Breast epithelium (tissue), 4 donors: ENCODE results near the gene KRT6A. TPM values are rescaled to one million over a fixed set of nuclear protein-coding genes. Genes with fewer than 3 reads are reported as not detected.

Experiments
- DNase-seq, 2 donors: peaks; one replicate each; pipeline ENCODE4 v3.0.0-alpha.2; 2019; ENCODE audit warnings: low spot score in 2 of 2
- H3K27ac ChIP-seq, 2 donors: fragments of 200-600 bp; sonication (generic) in 1 of 2; one replicate each; pipeline ENCODE4 v1.5.1; 2016 to 2019; ENCODE audit warnings: mild to moderate bottlenecking in 1 of 2
- H3K27me3 ChIP-seq, 2 donors: fragments of 200-600 bp; sonication (generic) in 1 of 2; one replicate each; pipeline versions ENCODE4 v1.5.1 to v1.6.0; 2017 to 2019; ENCODE audit warnings: control low read depth in 1 of 2, mild to moderate bottlenecking in 1 of 2
- H3K36me3 ChIP-seq: fragments of 200-600 bp; one replicate; pipeline ENCODE4 v1.5.1; 2019
- H3K4me1 ChIP-seq, 2 donors: fragments of 200-600 bp; sonication (generic); one replicate each; pipeline ENCODE4 v1.5.1; 2016 to 2019; ENCODE audit warnings: control low read depth in 1 of 2
- H3K4me3 ChIP-seq, 3 donors: fragments of 200-600 bp; sonication (generic); 1 replicate in 2 of 3; 2 replicates in 1 of 3; pipeline ENCODE4 v1.5.1; 2016 to 2019; ENCODE audit warnings: mild to moderate bottlenecking in 3 of 3, moderate library complexity in 2 of 3
- H3K9me3 ChIP-seq, 2 donors: fragments of 200-600 bp; sonication (generic) in 1 of 2; one replicate each; pipeline ENCODE4 v1.5.1; 2016 to 2019; ENCODE audit warnings: control low read depth in 1 of 2
- POLR2A ChIP-seq: fragments of 450-650 bp; IDR thresholded peaks from one replicate; pipeline ENCODE4 v1.6.1; 2016; ENCODE audit warnings: antibody characterized with exemption, mild to moderate bottlenecking, moderate library complexity
- POLR2AphosphoS5 ChIP-seq, 3 donors: sonication (generic); formaldehyde crosslinking; IDR thresholded peaks; one replicate each; pipeline ENCODE4 v1.6.1; 2017; ENCODE audit warnings: antibody characterized with exemption in 3 of 3
- intact Hi-C: fragments of 100-400 bp; cut with DNase I; formaldehyde crosslinking; loops from one replicate; pipeline ENCODE4 v1.15.1; 2023; ENCODE audit warnings: low total_unique reads
- total RNA-seq, 3 donors: library from RNA; depleted of rRNA; stranded (reverse); fragments of >200 nt; gene quantifications; one replicate each; pipeline ENCODE4 v1.1.0, GENCODE V29; 2016
- TF ChIP-seq, protein P1 (sequence below), 3 donors: fragments of 450-650 bp; IDR thresholded peaks; one replicate each; pipeline ENCODE4 v1.5.1; 2016 to 2017; ENCODE audit warnings: antibody characterized with exemption in 3 of 3, mild to moderate bottlenecking in 3 of 3, moderate library complexity in 3 of 3

Gene KRT6A
- total RNA-seq, 3 donors from 2014 or later, result 0.33 to 3.1 TPM; not detected in 1

DNA sequence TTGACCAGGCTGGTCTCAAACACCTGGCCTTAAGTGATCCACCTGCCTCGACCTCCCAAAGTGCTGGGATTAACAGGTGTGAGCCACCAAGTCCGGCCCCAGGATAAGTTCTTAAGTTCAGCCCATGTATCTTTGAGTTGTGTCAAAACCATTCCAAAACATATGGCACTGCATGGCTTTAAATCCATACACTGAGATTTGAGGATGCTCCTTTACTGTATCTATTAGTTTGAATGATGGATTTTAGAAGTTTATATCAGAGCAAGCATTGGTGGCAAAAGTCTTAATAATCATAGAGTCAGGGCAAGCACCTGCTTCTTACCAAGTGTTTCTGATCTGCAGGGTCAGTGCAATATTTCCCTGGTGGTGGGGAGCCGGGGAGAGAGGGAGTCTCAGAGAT lies 47.2 kb downstream of the KRT6A start:
- H3K36me3 ChIP-seq, result no peaks in the 10 kb centered on the region
- no peak overlapping the region for H3K27ac ChIP-seq
- TF ChIP-seq, protein P1, sequence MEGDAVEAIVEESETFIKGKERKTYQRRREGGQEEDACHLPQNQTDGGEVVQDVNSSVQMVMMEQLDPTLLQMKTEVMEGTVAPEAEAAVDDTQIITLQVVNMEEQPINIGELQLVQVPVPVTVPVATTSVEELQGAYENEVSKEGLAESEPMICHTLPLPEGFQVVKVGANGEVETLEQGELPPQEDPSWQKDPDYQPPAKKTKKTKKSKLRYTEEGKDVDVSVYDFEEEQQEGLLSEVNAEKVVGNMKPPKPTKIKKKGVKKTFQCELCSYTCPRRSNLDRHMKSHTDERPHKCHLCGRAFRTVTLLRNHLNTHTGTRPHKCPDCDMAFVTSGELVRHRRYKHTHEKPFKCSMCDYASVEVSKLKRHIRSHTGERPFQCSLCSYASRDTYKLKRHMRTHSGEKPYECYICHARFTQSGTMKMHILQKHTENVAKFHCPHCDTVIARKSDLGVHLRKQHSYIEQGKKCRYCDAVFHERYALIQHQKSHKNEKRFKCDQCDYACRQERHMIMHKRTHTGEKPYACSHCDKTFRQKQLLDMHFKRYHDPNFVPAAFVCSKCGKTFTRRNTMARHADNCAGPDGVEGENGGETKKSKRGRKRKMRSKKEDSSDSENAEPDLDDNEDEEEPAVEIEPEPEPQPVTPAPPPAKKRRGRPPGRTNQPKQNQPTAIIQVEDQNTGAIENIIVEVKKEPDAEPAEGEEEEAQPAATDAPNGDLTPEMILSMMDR (IDR thresholded peaks at IDR 0.05), result no peak
- no peak for DNase-seq
- no peak overlapping the region for H3K4me3 ChIP-seq
- no peaks in the 10 kb centered on the region for H3K9me3 ChIP-seq
- no peaks in the 10 kb centered on the region for H3K4me1 ChIP-seq
- intact Hi-C loops, result no loop called here
- no peaks in the 10 kb centered on the region for H3K27me3 ChIP-seq

DNA sequence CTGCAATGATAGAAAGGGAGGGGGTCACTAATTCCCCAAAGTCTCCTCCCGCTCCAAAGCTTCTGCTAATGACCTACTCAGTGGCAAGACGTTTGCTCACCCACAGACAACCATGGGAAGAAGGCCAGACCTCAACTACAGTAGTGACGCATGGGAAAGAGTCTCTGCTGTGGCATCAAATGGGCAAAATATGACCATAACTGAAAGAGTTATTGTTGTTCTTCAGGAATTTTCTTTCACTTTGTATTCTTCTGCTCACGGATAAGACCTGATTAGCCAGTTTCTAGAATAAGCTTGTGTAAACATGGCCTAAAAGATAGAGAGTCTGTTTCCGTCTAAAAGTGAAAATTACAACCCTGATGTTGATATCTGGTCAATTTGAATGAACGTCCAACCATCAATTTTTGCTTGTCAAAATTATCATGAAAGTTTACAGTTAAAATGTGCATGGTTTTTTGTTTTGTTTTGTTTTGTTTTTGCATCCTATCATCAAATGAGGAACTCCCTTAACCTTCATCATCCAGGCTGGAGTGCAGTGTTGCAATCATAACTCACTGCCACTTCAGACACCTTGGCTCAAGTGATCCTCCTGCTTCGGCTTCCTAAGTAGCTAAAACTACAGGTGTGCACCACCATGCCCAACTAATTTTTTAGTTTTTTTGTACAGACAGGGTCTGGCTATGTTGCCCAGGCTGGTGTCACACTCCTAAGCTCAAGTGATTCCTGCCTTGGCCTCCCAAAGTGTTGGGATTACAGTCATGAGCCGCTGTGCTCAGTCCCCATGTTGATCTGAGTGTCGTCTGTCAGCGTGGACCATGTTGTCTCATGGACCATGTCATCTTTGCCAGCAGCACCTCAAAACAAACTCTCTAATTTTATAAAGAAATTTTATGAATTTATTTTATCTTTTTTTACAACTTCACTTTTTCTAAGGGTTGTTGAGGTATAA lies 48.1 kb downstream of the KRT6A start:
- DNase-seq, result no peak
- TF ChIP-seq, protein P1 (IDR thresholded peaks at IDR 0.05), result no peak
- TF ChIP-seq POLR2AphosphoS5 (IDR thresholded peaks at IDR 0.05) (no peak), POLR2A (no peak)
- intact Hi-C loops, result no loop called here

DNA sequence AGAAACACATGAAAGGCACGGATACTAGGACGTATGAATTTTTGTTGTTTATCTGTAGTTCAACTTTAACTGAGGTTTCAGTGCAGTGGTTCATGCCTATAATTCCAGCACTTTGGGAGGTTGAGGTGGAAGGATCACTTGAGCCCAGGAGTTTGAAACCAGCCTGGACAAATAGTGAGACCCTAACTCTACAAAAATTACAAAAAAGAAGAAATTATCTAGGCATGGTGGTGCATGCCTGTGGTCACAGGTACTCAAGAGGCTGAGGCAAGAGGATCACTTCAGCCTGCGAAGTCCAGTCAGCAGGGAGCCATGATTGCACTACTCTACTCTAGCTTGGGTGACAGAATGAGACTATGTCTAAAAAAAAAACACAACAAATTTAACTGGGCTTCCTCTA lies 49.1 kb downstream of the KRT6A start:
- Histone ChIP-seq H3K4me1 (no peaks in the 10 kb centered on the region), H3K27ac (peak overlapping the region; percentile 58 to 71), H3K36me3 (no peaks in the 10 kb centered on the region), H3K27me3 (no peaks in the 10 kb centered on the region), H3K4me3 (no peak overlapping the region), H3K9me3 (no peaks in the 10 kb centered on the region)
- no peak for TF ChIP-seq POLR2A
- TF ChIP-seq, protein P1 (IDR thresholded peaks at IDR 0.05), result no peak
- no peak for TF ChIP-seq POLR2AphosphoS5 (IDR thresholded peaks at IDR 0.05)
- DNase-seq, result no peak
- intact Hi-C loops, result no loop called here

More for the DNA sequence above, 48.1 kb downstream of the KRT6A start:
- H3K4me1 ChIP-seq, result no peaks in the 10 kb centered on the region
- no peaks in the 10 kb centered on the region for H3K27me3 ChIP-seq
- no peaks in the 10 kb centered on the region for H3K9me3 ChIP-seq
- peak overlapping the region; percentile 58 to 71 for H3K27ac ChIP-seq
- H3K36me3 ChIP-seq, result no peaks in the 10 kb centered on the region
- no peak overlapping the region for H3K4me3 ChIP-seq

DNA sequence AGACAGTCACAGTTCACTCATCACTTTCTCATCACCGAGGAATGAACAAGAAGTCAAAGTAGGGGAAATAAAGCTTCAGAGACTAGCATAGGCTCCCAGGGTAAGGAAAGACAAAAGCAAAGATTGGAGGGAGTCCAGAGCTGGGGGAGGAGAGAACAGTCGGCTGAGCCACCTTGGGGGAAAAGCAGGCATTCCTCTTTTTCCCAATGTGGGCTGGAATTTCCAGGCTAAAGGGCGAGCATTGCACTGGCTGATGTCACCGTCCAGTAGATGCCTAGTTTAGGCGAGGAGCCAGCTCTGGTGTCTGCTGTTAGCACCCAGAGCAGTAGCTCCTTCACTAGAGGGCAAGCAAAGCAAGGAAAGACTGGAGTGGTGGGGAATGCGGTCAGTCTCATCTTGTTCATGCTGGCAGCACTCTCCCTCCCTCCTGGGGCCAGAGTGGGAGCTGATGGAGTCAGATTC lies 50.4 kb downstream of the KRT6A start:
- H3K27me3 ChIP-seq, result no peaks in the 10 kb centered on the region
- H3K36me3 ChIP-seq, result no peaks in the 10 kb centered on the region
- no peak overlapping the region for H3K4me3 ChIP-seq
- TF ChIP-seq POLR2A (no peak), POLR2AphosphoS5 (IDR thresholded peaks at IDR 0.05) (no peak)
- TF ChIP-seq, protein P1 (IDR thresholded peaks at IDR 0.05), result no peak
- no peaks in the 10 kb centered on the region for H3K4me1 ChIP-seq
- DNase-seq, result peak in 1 of 2 donors; percentile 81
- no peaks in the 10 kb centered on the region for H3K9me3 ChIP-seq
- intact Hi-C loops, result no loop called here
- peak overlapping the region; percentile 71 to 77 for H3K27ac ChIP-seq

DNA sequence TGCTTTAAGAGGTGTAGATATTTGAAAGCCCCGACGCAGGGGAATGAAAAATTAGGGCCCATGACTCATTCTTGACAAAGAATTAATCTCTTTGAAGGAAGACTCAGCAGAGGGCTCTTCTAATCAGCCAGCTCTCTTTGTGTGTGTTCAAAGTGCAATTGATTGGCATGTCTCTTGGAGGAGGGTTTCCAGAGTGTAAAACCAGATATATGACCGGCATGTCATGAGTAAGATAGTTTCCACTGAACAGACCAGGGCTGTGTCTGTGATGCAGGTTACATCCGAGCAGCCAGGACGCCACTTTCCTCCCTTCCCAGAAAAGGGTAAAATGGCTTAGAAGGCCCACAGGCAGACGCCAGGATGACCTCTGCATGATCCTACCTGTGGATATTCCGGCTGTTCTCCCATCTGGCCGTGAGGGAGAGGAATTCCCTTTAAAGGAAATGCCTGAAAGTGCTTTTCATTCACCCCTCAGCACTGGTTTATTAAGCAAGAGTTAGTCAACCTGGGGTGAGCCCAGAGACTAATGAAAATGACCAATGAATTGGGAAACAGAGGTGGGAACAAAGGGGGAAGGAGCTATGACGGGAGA lies 51.6 kb downstream of the KRT6A start:
- peak in 1 of 2 donors; percentile 56 for DNase-seq
- Histone ChIP-seq H3K4me1 (no peaks in the 10 kb centered on the region), H3K36me3 (no peaks in the 10 kb centered on the region), H3K4me3 (no peak overlapping the region), H3K27ac (peak overlapping the region; percentile 71 to 77), H3K9me3 (no peaks in the 10 kb centered on the region), H3K27me3 (no peaks in the 10 kb centered on the region)
- intact Hi-C loops, result no loop called here
- no peak for TF ChIP-seq POLR2A
- TF ChIP-seq, protein P1 (IDR thresholded peaks at IDR 0.05), result no peak
- TF ChIP-seq POLR2AphosphoS5 (IDR thresholded peaks at IDR 0.05), result no peak
